HG03354 (cell line): ENCODE data around the gene SCP2.

ENCODE experiments used
- ATAC-seq: cut with Tn5 transposase; IDR thresholded peaks from one replicate; pipeline ENCODE4 v1.9.1; 2021; ENCODE audit warnings: mild to moderate bottlenecking; ENCODE audit not compliant: unreplicated experiment, poor library complexity, severe bottlenecking

SCP2 gene

DNA sequence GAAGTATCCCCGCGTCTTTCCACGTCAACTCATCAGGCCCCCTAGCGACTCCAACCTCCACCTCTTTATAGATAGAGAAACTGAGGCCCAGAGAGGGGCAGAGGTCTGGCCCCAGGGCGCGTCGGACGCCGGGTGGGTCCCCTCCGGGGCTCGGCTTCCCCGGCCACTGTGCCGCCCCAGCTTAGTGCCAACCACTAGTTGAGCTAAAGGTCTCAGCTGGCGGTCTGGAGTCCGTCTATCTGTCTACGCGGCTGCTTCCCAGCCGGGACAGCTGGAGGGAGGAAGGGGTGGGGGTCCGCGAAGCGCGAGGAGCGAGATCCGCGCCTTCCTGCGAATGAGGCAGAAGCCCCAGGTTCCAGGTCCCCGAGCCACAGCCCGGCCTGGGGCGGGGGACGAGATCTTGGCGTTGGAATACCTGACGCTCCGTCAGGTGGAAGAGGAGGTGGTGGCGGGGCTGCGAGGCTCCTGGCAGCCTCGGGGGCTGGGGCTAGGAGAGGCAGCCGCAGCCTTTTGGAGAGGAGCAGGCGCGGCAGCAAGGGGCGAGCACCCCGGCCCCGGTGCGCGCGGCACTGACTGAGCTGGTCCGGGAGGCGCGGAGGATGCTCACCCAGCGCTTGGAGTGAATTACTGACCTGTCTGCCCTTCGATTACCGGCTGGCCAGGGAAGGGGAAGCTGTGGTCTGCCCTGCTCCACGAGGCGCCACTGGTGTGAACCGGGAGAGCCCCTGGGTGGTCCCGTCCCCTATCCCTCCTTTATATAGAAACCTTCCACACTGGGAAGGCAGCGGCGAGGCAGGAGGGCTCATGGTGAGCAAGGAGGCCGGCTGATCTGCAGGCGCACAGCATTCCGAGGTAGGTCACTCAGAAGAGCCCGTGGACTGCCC, 135.9 kb downstream of the SCP2 start:
- no peak for ATAC-seq

DNA sequence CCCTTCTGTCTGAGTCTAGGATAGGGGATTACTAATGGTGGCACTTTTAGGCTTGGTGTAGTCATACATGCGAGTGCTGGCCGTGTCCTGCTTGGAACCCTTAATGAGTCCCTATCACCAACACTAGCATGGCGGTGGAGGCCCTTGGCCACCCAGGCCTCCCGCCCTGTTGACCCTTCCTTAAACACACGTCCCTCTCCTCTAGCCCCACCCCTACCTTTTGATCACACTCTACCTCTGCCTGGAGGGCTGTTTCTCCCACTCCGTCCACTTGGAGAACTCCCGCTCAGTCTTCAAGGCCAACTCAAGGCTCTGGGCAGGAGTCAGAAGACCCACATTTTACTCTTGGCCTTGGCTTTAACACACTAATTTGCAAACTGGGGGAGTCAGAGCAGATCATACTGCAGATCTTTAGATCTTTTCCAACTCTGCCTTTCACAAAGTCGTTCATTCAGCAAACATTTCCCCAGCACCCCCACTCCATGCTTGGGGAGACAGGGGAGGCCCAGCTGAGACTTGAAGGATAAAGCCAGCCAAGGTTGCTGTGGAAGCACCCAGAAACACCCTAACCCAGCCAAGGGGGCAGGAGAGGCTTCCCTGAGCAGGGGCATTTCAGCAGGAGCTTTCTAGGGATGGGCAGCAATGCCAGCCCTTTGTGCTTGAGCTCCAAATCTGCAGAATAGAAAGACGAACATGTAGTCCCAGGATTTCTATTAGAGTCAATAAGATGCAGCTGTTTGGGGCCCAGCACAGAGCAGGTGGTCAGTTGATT, 136.9 kb downstream of the SCP2 start:
- ATAC-seq: no peak

DNA sequence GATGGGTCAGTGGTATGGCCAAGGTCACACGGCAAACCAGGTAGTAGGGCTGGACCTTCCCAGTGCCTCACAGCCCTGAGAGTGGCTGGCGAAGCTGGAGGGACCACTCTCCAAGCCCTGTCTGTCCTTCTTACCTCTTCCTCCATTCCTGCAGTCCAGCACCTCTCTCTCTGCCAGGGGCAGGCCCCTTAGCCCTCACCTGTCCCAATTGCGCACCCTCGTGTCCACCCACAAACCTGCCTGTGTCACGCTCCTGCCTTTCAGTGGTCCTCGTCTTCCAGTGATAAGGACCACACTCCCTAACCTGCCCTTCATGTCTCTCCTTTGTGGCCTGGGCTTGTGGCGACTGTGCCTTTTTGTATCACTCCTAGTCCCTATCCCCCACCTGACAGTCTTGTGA, 138.3 kb downstream of the SCP2 start:
- no peak for ATAC-seq

DNA sequence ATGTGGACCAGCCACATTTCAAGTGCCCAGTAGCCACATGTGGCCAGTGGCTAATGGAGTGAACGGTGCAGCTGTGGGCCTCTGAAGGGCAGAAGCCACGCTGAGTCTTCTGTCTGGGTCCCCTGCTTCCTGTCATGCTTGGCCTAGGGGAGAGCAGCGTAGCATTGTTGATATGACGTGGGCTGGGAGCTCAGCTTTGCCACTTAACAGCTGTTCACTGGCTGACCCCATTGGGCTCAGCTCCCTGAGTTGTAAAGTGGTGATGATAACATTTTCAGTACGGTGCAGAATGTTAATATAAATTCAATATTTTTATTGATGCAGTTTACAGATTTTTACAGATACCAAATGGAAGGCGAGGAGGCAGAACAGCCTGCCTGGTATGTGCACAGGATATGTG, 139.4 kb downstream of the SCP2 start:
- ATAC-seq: no peak

DNA sequence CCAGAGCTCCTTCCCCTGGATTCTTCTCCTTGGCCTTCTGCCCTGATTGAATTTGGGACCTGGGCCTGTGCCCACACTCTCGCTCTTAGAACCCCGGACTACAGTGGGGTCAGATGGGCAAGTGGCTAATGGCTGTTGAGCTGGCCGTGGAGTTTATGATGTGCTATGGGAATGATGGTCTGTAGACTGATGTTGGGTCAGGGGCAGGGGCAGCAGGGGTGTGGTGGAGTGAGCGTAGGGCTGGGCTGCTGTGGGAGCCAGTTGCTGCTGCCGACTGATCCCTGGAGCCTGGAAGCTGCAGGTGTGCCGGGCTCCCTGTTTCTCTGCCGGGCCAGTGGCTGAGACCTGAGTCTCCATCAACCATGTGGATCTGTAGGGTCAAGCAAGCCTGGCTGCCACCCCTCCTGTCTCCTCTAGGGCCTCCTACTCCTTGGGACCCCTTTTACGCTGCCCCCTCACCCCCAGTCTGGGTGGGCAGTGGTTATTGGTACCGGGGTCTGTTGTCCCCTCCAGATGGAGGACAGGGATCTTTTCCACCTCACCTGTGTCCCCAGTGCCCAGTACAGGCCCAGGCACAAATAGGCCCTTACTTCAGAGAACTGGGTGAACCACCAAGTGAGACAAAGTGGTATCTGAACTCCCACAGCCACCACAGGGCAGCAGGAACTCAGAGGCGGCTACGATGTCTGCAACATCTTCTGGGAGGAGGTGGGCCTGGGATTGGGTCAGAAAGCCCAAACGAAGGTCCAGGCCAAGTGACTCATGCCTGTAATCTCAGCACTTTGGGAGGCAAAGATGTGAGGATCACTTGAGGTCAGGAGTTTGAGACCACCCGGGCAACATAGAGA, 140.0 kb downstream of the SCP2 start:
- no peak for ATAC-seq

DNA sequence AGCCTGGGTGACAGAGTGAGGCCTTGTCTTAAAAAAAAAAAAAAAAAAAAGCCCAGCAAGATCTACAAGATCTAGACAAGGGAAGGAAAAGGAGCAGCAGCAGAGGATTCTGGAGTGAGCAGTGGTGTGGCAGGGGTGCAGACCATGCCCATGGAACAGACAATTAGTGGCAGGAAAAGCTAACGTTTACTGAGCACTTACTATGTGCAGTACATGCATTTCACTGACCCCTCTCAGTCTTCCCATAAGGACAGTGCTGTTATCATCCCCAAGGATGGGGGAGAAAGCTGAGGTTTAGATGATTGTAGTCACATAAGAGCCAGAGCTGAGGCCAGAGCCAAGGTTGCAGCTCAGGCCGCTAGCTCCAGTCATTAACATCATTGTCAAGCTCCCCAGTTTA, 140.8 kb downstream of the SCP2 start:
- no peak for ATAC-seq

DNA sequence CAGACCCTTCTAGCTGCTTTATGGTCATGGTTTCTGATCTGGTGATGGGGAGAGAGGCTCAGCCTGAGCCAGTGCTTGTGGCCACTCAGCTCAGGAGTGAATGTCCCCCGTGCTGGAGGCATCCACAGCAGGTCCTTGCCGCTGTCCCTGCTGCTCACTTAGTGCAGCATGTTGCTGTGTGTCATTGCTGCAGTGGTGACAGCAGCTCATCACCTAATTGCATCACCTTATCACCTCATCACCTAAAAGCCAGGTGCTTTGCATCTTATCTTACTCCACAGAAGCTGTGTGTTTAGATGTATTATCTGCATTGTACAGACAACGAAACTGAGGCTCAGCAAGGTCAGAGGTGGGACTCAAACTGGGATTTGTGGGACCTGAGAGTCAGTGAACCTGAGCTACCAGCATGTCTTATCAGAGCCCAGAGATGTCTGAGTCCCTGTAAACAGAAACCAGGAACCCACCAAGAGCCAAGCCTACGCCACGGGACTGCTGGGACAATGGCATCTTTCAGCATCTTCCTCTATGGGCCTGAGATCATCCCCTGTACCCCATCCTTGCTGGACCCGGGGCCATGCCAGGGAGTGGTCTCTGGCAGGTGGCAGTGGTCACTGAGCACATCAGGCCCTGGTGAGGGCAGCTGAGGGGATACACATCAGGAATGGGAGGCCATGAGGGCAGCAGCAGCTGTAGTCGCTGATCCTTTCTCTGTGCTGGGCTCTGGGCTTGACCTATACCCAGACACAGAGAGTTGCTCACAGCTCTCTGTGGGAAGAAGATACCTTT, 141.4 kb downstream of the SCP2 start:
- ATAC-seq: no peak

DNA sequence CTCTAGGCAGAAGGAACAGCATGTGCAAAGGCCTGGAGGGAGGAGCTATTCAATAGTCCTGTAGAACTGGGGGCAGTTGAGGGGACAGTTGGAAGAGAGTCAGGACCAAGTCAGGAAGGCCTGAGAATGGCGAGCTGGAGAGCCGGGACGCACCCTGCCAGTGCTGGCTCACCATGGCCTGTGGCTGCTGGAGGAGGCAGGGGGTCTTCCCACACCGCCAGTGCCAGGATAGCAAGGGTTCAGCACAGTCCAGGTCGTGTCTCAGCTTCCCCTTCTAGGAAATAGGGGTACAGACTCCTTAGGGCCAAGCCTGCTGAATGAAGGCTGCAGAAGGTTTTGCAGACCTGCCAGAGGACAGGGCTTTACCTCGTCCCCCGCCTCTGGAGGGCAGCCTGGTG, 142.2 kb downstream of the SCP2 start:
- no peak for ATAC-seq

DNA sequence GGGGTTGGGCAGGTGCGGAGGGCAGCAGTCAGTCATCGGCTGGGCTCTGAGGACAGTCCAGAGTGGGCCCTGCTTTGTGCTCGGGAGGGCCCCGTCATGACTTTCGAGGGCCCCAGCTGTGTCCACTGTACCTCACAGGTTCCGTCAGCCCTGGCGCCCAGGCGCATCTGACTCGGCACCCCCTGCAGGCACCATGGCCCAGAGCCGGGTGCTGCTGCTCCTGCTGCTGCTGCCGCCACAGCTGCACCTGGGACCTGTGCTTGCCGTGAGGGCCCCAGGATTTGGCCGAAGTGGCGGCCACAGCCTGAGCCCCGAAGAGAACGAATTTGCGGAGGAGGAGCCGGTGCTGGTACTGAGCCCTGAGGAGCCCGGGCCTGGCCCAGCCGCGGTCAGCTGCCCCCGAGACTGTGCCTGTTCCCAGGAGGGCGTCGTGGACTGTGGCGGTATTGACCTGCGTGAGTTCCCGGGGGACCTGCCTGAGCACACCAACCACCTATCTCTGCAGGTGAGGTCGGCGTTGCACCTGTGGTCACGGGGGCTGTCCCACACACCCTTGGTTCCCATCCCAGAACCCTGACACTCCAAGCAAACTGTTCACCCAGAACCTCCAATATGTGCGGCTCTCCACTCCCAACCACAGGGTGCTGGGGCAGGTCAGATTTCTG, 142.7 kb downstream of the SCP2 start:
- ATAC-seq: no peak

DNA sequence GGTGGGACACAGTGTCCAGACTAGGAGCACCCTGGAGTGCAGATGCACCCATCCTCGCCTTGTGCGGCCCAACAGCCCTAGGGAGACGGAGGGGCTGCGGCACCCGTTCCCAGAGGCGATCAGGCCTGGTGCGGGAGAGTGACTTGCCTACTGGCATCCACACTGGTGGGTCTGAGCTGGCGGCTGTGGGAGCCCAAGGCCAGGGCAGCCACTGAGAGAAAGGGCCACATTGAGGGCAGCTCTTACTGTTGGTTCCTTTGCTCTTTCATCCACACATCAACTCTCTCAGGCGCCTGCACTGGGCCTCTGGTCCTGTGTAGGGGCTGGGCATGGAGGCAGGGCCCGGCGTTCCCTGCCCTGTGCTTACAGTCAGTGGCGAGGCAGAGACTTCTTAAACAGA, 143.5 kb downstream of the SCP2 start:
- ATAC-seq: no peak

DNA sequence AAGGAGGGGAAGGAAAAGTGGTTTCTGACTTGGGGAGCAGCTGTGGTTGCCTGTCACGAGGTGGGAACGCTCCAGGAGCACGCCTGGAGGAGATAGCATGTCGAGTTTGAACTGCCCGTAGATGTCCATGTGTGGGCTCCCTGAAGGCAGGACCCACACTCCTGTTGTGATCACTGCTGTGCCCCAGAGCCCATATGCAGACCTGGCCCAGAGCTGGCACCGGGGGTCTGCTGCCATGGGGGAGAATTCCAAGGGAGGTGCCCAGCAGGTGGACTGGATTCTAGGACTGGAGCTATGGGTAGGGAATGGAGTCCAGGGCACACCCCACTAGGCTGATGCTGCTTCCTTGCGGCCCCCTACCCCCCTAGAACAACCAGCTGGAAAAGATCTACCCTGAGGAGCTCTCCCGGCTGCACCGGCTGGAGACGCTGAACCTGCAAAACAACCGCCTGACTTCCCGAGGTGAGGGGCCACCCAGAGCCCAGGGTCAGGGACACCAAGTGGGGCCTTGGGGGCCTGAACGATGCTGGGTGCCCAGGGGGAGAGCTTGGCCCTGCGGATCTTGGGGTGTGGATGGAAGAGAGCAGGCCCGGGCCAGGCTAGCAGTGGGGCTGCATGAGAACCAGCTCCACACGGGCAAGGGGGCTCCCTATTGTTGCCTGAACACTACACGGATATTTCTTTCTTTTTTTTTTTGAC, 144.2 kb downstream of the SCP2 start:
- ATAC-seq: no peak

DNA sequence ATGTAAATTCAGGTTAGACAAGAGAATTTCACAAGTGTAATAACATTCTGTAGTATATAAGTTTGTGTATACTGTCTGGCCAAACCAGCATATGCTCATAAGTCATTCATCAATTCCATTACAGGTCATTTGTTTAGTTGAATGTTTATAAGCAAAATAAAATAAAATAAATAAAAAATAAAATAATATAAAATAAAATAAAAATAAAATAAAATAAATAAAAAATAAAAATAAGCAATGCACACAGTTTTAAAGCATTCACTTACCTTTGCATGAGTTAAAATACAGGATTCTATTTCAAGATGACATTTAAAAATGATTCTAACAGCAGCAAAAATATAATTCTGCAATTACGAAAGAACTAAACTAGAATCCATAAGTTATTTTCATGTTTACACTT, 144.8 kb downstream of the SCP2 start:
- no peak for ATAC-seq

DNA sequence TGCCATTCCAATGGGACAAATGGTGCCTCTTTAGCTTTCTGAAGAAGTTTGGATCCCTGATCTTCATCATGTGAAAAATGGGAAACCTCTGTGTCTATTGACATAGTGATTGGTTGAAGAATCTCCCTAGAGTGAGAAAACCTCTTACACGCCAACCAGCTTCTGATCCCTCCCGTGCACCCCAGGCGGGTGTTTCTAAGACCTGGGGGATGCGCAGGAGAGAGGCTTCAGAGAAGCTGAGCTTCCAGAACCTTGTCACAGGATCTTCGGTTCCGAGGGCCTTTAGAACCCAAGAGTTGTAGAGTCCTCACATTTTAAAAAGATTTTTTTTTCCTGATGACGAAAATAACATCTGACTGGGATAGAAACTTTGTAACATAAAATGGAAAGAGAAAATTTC, 146.2 kb downstream of the SCP2 start:
- ATAC-seq: no peak

DNA sequence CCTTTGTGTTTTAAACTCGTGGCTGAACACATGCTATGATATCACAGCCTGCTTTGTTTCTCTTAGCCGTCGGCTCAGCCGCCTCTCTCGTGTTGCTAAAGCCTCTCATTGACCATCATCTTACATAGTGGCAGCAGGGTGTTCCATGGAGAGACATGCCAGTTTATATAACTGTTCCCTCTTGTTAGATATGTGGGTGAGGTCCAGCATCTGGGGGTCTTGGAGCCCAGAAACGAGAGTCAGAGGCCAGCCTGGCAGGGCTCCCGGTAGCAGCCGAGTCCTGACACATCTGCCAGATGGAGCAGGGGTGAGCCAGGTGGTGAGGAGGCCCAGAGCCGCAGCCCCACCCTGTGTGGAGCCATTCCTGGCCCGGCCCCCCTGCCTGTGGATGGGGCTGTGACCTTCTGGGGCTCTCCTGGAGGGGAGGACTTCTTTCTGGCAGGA, 146.8 kb downstream of the SCP2 start:
- ATAC-seq: no peak

DNA sequence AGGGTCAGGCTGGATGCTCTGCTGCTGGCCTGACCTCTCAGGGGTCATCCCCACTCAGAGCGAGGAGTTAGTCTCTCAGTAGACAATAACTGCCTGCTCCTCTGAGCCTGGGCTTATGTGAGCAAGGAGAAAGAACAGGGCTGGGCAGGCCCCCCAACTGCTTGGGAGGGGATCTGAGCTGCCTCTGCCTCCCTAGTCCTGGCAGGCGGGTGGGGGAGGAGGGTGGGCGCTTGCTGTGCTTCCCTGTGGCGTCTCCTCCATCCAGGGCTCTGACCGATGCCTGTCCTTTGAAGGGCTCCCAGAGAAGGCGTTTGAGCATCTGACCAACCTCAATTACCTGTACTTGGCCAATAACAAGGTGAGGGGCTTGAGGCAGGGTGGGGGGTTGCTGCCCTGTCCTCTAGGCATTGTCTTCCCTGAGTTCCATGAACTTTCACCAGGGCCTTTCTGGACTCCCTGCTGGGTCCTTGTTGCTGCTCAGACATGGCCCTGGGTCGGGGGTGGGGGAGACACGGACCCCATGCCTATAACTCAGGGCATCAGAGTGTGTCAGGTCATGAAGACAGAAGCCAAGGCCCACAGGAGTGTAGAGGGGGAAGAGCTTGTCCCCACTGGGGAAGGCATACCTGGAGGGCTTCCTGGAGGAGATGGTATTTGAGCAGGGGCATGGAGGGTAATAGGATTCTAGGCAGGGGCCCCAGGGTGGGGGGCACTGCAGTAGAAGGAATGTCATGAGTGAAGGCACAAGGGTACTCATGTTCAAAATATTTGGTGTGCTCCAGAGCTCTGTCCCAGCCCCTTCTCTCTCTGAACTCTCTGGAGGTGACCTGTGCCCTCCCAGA, 147.5 kb downstream of the SCP2 start:
- no peak for ATAC-seq

DNA sequence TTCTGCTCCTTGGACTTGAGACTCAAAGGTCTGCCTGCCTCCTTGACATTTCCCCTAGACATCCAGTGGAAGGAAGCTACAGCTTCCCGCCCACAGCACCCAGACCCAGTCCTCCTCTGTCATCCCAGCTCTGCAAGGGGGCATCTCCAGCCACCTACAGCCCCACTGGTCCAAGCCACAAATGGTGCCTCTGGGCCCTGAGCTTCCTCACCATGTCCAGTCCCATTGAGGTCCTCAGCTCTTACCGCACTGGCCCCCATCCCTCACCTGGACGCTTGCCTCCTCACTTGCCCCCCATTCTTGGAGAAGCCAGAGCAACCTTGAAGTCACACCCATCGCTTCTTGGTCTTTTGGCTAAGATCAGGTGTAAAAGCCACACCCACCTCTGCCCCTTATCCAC, 148.1 kb downstream of the SCP2 start:
- no peak for ATAC-seq

DNA sequence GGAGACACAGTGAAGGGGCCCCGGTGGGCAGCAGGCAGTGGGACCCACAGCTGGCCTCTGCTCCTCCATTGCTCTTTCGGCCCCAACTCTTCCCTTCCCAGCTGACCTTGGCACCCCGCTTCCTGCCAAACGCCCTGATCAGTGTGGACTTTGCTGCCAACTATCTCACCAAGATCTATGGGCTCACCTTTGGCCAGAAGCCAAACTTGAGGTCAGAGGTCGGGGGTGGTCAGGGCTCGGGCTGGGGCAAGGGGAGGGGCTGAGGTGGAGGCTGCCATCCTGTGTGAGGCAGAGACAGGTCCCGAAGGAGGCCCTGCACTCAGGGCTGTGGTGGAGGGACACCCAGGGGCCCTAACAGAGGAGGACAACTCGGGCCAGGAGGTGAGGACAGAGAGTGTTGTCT, 148.7 kb downstream of the SCP2 start:
- ATAC-seq: no peak

DNA sequence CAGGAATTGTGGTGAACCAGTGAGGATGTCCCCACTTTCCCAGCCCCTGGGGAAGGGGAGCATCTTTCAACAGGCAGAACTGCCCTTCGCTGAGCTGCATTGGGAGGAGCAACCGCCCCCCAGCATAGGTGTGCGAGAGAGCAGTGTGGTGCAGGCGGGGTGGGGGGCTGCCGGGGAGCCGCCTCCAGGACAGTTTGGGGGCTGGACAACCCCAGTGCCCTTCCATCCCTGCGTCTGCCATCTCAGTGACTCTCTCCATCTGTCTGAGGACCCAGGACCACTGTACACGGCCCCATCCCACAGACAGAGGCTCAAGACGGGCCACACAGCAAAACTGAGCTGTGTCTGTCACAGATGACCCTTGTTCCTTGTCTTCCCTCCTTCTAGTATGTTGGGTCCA, 149.1 kb downstream of the SCP2 start:
- no peak for ATAC-seq
